NCI-H2196 treated with DMSO at 0.1 percent for 48 hours (cell line): ENCODE measurements around the gene TMOD2.
A peak's percentile ranks its signal among the peaks of the same experiment; 100 is the strongest.
"Not testable (repeated sequence)": the region's sequence is repeated elsewhere in the genome, so short reads cannot be mapped to it uniquely, and the experiment has no call there.

Experiments
- DNase-seq: peaks from one replicate; lab custom pipeline; 2025; ENCODE audit not compliant: unreplicated experiment; lab: John Stamatoyannopoulos, UW

TMOD2 gene

GRCh38 chr15:51770902-51771301, 19.5 kb downstream of the TMOD2 start:
- DNase-seq = no peak

DNA sequence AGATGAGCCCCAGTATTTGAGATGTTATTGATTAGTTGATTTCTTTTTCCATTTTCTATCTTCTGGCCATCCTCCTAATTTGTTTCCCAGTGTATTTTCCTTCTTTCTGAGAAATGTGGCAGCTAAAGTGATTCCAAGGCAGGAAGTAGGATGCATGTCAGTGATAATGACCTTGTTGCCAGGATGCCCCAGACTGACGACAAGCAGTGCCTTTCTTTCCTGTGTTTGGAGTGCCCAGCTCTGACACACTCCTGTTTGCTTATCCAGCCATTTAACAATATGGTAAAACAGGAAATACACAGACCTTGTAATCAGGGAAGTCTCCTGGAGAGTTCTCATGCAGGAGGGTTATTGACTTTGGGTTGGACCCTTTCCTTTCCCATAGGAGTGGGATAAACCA, 20.4 kb downstream of the TMOD2 start:
- DNase-seq = no peak

GRCh38 chr15:51774916-51775315, 23.5 kb downstream of the TMOD2 start:
- no peak for DNase-seq

DNA sequence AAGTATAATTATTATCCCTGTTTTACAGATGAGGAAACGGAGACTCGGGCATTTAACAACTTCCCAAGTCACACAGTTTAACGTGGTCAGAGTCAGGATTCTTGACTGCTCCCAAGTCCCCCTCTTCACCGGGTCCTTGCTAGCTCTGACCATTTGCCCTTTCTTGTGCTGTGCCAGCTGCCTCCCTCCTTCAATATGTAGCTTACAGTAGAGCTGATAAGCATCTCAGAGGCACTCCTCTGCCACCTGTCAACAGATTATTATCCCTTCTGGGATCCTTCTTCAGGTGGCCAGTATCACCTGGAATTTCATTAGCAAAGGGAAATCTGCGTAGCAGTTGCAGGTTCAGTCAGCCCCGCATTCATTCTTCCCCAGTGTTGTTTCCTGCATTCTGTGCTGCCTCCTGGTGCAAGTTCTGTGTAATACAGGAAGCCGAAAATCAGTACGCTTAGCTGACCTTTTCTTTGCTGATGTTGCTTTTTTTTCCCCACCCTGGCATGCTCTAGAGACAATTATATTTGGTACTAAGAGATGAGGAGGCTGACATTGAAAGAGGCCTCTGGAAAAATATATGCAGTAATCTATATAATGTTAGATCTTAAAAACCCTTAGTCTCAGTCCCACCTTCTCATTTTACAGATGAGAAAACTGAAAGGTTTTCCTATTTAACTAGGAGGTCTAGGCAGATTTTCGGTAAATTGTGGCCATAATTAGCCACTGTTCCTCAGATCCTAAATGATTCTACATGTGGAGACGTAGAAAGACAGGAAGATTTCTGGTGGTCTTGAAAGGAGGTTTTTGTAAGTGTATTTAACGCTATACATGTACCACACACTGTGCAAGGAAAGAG, 24.8 kb downstream of the TMOD2 start:
- DNase-seq = peak; percentile 13

DNA sequence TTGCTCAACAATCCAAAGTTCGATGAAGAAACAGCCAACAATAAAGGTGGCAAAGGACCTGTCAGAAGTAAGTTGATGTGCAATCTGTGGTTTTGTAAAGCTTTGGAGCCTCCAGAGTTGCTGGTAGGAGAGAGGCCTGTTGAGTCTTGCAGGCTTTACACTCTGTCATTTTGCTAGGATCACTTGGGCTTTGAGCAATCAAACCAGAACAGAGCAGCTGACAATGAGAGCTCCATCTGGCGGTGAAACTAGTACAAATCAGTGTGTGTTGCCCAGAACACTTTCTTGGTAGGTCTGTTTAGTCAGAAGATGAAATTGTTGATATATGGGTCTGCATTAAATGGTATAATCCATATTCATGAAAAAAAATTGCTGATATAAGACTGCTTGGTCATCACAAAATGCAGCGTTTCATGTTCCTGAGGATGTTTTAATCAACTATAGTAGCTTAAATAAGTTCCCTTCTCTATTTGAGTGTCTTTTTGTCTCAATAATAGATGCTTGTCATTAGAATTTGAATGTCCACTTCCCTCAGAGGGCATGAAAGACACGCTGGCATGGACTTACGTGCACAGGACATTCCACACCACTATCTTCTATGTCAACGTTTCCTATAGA, 25.7 kb downstream of the TMOD2 start:
- DNase-seq = peak; percentile 15

DNA sequence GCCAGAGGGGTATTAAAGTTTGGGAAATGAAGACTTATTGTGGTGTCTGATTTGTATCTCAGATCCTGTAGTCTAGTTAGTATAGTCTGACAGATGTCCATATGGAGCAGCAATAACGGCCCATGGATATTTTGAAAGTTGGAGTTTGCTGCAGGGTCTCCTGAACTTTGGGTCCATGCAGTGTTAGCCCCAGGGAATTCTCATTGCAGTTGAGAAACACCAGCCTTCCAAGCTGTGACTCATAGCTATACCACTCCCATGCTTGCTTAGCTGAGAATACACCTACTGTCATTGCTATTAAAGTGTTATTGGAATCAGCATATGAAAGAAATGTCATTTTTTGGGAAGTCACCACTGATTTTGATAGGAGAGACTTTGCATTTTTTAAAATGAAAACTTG, 29.2 kb downstream of the TMOD2 start:
- no peak for DNase-seq

- DNase-seq = no peak
These were observed 30.1 kb downstream of the TMOD2 start for GRCh38 chr15:51781506-51781905.

DNA sequence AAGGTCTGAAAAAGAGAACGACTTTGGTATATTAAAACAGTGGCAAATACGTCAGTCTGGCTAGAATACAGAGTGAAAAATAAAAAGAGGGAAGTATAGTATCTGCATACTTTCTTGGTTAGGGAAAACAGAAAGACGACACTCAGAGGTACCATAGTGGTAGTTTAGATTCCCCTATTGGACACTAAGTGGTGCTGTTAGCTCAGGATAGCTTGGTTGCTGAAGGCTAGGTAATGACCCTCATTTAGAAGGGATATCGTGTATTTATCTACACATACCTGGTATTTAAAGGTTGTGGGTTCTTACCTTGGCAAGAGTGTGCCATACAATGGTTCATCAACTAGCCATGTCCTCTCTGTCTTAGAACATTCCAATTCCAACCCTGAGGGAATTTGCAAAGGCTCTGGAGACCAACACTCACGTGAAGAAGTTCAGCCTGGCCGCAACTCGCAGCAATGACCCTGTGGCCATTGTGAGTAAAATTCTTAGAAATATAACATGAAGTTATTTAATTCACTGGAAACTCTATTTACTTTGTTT, 31.0 kb downstream of the TMOD2 start:
- no peak for DNase-seq

- DNase-seq = no peak
These were observed 32.6 kb downstream of the TMOD2 start for GRCh38 chr15:51783967-51784366.

GRCh38 chr15:51787130-51787529, 35.7 kb downstream of the TMOD2 start:
- DNase-seq = not testable (repeated sequence)

- DNase-seq = not testable (repeated sequence)
These were observed 41.1 kb downstream of the TMOD2 start for GRCh38 chr15:51792474-51792873.

GRCh38 chr15:51793521-51794305, 42.3 kb downstream of the TMOD2 start:
- DNase-seq = no peak

DNA sequence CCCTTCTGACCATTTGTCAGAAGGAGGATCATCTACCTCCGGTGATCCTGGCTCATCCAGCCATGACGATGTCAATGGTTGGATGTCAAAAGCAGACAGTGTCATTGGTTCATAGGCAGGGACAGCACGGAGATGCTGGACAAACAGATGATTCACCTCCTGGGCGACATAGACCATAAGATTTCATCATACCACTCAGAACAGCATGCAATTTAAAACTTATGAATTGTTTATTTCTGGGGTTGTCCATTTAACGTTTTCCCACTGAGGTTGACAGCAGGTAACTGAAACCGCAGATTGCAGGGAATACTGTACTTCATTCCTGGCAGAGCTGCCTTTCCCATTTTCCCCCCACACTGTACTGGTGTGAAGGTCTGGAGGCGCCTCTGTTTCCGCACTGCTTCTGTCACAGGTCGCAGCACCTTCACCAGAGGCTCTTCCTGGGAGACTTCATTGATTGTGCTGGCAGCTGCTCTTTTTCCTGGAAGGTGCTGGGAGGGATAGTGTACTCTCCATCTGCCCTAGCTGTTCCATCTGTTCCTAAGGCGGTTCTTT, 45.5 kb downstream of the TMOD2 start:
- DNase-seq = no peak

DNA sequence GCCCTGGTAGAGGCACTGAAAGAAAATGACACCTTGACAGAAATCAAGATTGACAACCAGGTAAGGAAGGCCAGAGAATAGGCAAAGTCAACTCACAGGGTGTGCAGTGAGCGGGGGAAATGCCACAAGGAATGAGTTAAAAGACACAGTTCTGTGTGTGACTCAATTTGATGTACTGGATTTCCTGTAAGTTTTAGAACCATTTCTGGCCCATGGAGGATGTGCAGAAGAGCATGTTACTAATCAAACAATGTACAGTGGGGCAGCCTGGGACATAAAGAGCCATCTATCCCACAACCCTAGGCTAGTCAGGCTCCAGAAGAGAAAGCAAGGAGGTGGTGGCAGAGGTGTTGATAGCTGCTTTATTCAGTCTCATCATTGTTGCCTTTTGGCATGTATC, 46.9 kb downstream of the TMOD2 start:
- DNase-seq = no peak

DNA sequence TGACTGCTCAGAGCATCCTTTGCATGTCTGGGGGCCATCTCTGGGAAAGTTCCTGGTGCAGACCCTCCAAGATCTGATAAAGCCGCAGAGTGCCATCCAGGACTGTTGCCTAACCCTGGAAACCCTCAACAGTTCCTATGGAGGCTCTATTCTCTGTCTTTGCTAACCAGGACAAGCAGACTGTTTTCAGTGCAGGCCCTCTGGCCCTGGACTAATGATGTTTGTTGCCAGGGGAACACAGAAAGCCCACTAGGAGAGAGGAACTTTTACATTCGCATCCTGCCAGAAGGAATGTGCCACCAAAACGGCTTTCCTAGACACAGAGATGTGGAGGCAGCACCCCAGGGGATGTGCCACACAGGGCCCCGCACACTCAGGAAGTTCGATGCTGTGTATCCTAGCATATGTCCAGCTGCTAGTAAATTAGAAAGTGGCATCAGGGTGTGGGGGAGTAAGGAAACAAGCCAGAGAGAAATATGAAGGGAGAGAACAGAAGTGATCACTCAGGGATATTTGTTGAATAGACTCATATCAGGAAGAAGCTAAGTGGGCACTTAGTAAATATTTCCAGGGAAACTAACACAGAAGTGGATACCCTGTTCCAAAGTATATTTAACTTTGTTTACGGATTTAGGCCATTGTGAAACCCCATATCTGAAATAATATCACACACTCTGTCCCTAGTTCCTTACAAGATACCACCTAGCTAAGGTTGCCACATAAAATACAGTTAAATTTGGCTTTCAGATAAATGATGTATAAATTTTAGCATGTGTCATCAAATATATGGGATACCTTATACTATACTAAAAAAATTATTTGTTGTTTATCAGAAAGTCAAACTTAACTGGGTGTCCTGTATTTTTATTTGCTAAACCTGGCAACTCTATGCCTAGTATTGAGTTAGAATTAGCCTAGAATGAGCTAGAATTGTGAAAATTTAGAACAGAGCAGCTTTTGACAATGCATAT, 48.2 kb downstream of the TMOD2 start:
- DNase-seq = no peak

DNA sequence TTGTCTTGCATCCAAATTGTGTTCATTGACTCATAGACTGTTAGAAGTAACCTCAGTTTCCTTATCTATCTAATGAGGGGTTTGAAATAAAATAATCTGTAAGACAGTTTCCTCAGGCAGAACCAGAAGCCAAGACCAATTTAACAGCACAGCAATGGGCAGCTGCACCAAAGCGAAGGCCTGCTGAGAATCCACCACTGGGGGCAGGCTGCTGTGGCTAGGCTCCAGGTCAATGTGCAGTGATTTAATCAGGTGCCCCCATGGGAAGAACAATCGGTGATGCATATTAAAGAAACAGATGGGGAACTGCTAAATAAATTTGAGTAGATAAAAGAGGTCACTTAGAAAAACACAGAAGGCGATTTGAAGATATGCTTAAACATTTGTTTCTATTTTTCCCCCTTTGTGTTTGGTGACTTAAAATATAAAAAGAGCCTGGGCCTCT, 50.0 kb downstream of the TMOD2 start:
- no peak for DNase-seq

- DNase-seq = no peak
These were observed 51.2 kb downstream of the TMOD2 start for GRCh38 chr15:51802593-51802992.

DNA sequence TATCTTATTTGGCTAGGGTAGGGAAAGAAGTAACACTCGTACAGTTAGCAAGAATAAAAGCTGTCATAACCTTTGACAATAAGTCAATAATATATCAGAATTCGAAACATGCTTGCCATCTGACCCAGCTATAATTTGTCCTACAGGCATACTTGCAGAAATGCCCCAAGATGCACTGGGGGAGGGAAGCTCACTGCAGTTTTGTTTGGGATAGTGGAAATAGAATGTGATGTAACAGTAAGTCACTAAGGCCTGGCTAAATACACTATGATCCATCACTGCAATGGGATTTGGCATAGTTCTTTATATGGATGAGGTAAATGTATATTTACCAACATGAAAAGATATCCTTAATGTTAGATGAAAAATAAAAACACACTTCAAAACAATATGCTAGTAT, 52.6 kb downstream of the TMOD2 start:
- no peak for DNase-seq

DNA sequence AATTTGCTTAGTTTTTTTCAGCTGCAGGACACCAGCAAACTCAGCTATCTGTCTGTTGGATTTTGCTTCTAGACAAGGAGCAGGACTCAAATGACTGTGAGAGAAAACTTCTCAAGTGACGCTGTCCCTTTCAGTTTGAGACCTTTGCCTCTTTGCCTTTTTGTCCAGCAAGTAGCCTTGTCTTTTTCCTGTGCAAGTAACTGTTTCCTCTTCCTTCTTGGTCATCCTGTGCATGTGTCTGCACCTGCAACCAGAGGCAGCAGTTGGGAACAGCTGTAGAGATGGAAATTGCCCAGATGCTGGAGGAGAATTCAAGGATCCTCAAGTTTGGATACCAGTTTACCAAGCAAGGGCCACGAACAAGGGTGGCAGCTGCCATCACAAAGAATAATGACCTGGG, 54.7 kb downstream of the TMOD2 start:
- no peak for DNase-seq

DNA sequence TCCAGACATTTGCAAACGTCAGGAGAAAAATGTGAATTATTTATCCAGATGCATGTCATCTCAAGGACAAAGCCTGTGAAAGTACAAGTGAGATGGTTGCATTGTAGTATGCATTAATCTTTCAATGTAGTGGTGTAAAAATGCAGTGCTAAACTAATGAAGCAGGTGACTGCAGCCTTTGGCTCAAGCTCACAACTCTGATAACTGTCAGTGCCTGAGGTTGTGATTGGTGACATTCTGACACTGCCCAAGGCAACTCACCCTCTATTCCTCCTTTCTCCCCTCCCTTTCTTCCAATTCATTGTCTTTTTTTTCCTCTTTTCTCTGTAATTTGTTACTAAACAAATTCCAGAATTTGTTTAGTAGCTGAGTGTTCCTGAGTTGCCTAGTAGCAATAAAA, 58.1 kb downstream of the TMOD2 start:
- no peak for DNase-seq
